ENCODE results near the gene ARHGEF7. TPM values are rescaled to one million over a fixed set of nuclear protein-coding genes. Genes with fewer than 3 reads are reported as not detected.

Gene ARHGEF7
- total RNA-seq, 1 donor from 2014 or later, result 73.7 TPM

GRCh38 chr13:111184458-111185401, 69.6 kb downstream of the ARHGEF7 start:
- no peak overlapping the region for H3K4me3 ChIP-seq (ENCODE audit: insufficient read depth, low read depth, low read length)
- no peak overlapping the region for H3K27ac Mint-ChIP-seq (ENCODE audit: unreplicated experiment)
- H3K36me3 ChIP-seq (ENCODE audit: insufficient read depth, low read length), result no peaks in the 10 kb centered on the region
- no peaks in the 10 kb centered on the region for H3K27me3 ChIP-seq (ENCODE audit: insufficient read depth, low read length)
- H3K27ac ChIP-seq (ENCODE audit: low read depth, low read length), result no peak overlapping the region
- H2AFZ ChIP-seq (ENCODE audit: low read depth, low read length), result no peak overlapping the region
- H3K36me3 Mint-ChIP-seq (ENCODE audit: low read depth, unreplicated experiment), result peaks cover 3% of the 10 kb centered on the region
- no peaks in the 10 kb centered on the region for H3K27me3 Mint-ChIP-seq (ENCODE audit: low read depth, unreplicated experiment)
- peaks cover 90% of the 10 kb centered on the region for H4K20me1 ChIP-seq (ENCODE audit: insufficient read depth, low read length)
- H3K9me3 ChIP-seq (ENCODE audit: insufficient read depth, low read depth, low read length), result no peaks in the 10 kb centered on the region
- H3K4me1 ChIP-seq (ENCODE audit: insufficient read depth, low read length), result peaks cover 23% of the 10 kb centered on the region
- no peak overlapping the region for H3K9ac ChIP-seq (ENCODE audit: low read length)
- H3K79me2 ChIP-seq (ENCODE audit: insufficient read depth, low read length), result peaks cover 100% of the 10 kb centered on the region
- TF ChIP-seq, protein P1, sequence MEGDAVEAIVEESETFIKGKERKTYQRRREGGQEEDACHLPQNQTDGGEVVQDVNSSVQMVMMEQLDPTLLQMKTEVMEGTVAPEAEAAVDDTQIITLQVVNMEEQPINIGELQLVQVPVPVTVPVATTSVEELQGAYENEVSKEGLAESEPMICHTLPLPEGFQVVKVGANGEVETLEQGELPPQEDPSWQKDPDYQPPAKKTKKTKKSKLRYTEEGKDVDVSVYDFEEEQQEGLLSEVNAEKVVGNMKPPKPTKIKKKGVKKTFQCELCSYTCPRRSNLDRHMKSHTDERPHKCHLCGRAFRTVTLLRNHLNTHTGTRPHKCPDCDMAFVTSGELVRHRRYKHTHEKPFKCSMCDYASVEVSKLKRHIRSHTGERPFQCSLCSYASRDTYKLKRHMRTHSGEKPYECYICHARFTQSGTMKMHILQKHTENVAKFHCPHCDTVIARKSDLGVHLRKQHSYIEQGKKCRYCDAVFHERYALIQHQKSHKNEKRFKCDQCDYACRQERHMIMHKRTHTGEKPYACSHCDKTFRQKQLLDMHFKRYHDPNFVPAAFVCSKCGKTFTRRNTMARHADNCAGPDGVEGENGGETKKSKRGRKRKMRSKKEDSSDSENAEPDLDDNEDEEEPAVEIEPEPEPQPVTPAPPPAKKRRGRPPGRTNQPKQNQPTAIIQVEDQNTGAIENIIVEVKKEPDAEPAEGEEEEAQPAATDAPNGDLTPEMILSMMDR (IDR thresholded peaks at IDR 0.05; ENCODE audit: insufficient read depth, low read depth, low read length), result no peak
- no peak for TF ChIP-seq EZH2 (IDR thresholded peaks at IDR 0.05; ENCODE audit: insufficient read depth, low read length)
- peaks cover 33% of the 10 kb centered on the region for H3K4me1 Mint-ChIP-seq (ENCODE audit: low read depth, unreplicated experiment)
- DNase-seq (ENCODE audit: low read depth) (no peak), FAIRE-seq (no peak)
- H3K9me3 Mint-ChIP-seq (ENCODE audit: unreplicated experiment), result no peaks in the 10 kb centered on the region
- no peak overlapping the region for H3K4me3 Mint-ChIP-seq (ENCODE audit: unreplicated experiment)
- H3K4me2 ChIP-seq (ENCODE audit: low read length), result no peak overlapping the region

DNA sequence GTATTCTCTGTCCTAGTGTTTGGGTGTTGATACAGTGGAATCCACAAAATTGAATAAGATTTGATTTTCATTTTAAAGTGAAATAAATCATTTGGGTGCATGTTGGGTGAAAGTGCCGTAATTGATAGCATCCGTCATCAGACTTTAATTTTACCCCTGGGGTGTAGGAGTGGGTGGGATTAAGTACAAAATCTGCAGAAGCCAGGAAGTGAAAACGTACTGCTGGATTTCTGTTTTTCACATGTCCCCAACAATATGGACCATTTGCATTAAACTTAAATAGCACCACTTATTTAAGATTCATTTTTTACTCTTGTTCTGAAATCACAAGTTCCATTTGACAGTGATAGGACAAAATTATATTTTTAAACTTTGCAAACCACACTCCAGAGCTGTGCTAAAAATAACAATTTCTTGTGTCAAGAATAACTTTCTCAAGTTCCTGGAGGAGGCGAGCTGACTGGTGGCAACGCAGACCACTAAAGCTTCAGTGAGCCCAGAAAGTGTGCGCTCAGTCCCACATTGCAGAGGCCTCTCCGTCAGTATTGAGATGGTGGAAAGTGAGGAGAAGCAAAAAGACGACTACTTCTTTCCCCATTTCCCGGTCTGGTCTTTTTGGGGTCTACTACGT, 71.3 kb downstream of the ARHGEF7 start:
- Histone ChIP-seq H3K9ac (ENCODE audit: low read length) (no peak overlapping the region), H3K4me1 (ENCODE audit: insufficient read depth, low read length) (peaks cover 18% of the 10 kb centered on the region), H3K36me3 (ENCODE audit: insufficient read depth, low read length) (no peaks in the 10 kb centered on the region), H3K79me2 (ENCODE audit: insufficient read depth, low read length) (peaks cover 100% of the 10 kb centered on the region), H2AFZ (ENCODE audit: low read depth, low read length) (no peak overlapping the region), H3K4me2 (ENCODE audit: low read length) (no peak overlapping the region), H3K27me3 (ENCODE audit: insufficient read depth, low read length) (no peaks in the 10 kb centered on the region), H3K27ac (ENCODE audit: low read depth, low read length) (no peak overlapping the region), H3K4me3 (ENCODE audit: insufficient read depth, low read depth, low read length) (no peak overlapping the region), H4K20me1 (ENCODE audit: insufficient read depth, low read length) (peaks cover 96% of the 10 kb centered on the region), H3K9me3 (ENCODE audit: insufficient read depth, low read depth, low read length) (no peaks in the 10 kb centered on the region)
- Mint-ChIP-seq H3K4me3 (ENCODE audit: unreplicated experiment) (no peak overlapping the region), H3K27me3 (ENCODE audit: low read depth, unreplicated experiment) (no peaks in the 10 kb centered on the region), H3K4me1 (ENCODE audit: low read depth, unreplicated experiment) (peaks cover 20% of the 10 kb centered on the region), H3K27ac (ENCODE audit: unreplicated experiment) (no peak overlapping the region), H3K9me3 (ENCODE audit: unreplicated experiment) (no peaks in the 10 kb centered on the region), H3K36me3 (ENCODE audit: low read depth, unreplicated experiment) (peaks cover 9% of the 10 kb centered on the region)
- TF ChIP-seq EZH2 (IDR thresholded peaks at IDR 0.05; ENCODE audit: insufficient read depth, low read length), result no peak
- TF ChIP-seq, protein P1 (IDR thresholded peaks at IDR 0.05; ENCODE audit: insufficient read depth, low read depth, low read length), result no peak
- no peak for DNase-seq (ENCODE audit: low read depth)
- no peak for FAIRE-seq
